Mucosa of gallbladder (tissue), 1 donor: Measurements from ENCODE around the gene CABP5. TPM values are rescaled to one million over a fixed set of nuclear protein-coding genes. Genes with fewer than 3 reads are reported as not detected.

Experiments
- DNase-seq: peaks from one replicate; pipeline ENCODE4 v3.0.0-alpha.2; 2020; ENCODE audit warnings: low spot score
- total RNA-seq: library from RNA; stranded (reverse); gene quantifications from one replicate; pipeline ENCODE4 v1.2.1, GENCODE V29; 2021
- donor health status: DM: no; HTN: no; CAD: no.

The CABP5 gene
- total RNA-seq, 1 donor from 2014 or later = not detected

DNA sequence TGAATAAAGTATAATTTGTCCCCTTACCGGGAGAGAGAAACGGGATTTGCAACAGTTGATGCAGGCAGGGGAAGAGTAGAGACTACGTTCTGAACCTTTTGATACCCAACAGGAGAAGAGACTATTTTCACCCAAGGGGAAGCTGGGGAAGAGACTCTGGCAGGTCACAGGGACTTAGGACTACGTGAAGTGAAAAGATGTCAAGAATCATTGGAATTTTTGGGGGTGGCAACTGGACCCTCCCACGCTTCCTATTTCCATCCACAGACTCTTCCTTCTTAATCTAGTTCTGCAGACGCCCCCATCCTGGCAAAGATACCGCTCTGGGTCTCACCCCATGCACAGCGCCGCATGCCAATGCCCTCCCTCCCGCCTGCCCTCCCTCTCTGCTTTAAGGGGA lies 13.8 kb downstream of the CABP5 start:
- no peak for DNase-seq

DNA sequence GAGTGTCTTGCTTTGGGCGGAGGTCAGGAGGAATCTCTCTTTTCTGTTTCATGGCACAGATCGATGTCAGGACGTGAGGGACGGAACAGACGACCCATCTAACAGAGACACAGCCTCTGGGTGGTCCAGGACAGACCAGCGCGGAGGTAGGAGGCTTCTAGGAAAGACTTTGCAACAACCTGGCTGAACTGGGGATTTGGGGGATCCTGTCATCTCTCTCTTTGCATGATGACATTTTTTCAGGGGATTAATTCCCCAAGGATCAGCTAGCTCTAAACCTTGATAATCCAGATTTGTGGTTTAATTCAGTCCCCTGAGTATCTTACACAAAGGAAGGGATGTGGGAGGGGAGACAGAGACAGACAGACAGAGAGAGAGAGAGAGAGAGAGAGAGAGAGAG lies 14.4 kb downstream of the CABP5 start:
- DNase-seq = no peak

DNA sequence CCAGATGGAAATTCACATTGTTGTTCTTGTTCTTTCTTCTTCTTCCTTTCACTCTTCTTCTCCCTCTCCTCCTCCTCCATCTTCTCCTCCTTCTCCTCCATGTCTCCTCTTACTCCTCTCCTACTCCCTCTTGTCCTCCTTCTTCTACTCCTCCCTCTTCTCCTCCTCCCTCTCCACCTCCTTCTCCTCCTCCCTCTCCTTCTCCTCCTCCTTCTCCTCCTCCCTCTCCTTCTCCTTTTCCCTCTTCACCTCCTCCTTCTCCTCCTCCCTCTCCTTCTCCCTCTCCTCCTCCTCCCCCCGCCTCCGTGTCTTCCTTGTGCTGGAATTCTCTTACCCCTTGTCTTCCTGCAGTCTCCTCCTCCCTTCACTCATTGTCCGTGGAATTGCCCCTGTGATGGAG lies 18.4 kb downstream of the CABP5 start:
- no peak for DNase-seq

DNA sequence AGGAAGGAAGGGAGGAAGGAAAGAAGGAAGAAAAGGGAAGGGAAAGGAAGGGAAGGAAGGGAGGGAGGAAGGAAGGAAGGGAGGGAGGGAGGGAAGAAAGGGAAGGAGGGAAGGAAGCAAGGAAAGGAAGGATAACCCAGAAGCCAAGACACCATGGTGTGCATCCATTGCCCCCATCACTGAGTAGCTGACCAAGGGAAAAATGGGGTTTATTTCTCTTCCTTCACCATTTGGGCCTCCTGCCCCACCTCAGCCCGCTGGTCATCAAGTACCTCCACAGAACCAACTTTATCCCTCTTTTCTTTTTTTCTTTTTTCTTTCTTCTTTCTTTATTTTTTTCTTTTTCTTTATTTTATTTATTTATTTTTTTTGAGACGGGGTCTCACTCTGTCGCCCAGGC lies 20.4 kb downstream of the CABP5 start:
- no peak for DNase-seq

DNA sequence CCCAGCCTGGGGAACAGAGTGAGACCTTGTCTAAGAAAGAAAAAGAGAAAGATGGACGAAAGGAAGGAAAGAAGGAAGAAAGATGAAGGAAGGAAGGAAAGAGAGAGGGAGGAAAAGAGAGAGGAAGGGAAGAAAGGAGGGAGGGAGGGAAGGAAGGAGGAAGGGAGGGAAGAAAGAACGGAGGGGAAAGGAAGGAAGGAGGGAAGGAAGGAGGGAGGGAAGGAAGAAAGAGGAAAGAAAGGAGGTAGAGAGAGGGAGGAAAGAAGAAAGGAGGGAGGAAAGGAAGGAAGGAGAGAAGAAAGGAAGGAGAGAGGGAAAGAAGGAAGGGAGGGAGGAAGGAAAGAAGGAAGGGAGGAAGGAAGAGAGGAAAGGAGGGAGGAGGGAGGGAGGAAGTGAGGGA lies 20.9 kb downstream of the CABP5 start:
- DNase-seq = no peak

DNA sequence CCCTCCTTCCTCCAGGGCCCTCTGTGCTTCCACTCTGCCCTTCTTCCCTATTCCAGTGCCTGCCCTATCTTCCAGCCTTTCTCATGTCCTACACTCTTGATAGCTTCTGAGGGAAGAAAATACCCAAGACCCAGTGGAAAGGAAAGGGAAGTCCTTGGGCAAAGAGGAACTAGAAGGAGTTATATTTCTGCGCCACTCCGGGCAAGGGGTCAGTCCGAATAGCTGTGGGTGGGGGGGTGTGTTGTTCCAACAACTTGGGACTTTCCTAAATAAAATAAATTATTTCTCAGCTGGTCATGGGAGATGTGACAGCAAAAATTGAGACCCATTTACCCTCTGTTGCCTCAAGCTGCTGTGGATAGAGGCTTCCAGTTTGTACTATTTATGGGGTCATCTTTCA lies 23.2 kb downstream of the CABP5 start:
- DNase-seq = no peak

DNA sequence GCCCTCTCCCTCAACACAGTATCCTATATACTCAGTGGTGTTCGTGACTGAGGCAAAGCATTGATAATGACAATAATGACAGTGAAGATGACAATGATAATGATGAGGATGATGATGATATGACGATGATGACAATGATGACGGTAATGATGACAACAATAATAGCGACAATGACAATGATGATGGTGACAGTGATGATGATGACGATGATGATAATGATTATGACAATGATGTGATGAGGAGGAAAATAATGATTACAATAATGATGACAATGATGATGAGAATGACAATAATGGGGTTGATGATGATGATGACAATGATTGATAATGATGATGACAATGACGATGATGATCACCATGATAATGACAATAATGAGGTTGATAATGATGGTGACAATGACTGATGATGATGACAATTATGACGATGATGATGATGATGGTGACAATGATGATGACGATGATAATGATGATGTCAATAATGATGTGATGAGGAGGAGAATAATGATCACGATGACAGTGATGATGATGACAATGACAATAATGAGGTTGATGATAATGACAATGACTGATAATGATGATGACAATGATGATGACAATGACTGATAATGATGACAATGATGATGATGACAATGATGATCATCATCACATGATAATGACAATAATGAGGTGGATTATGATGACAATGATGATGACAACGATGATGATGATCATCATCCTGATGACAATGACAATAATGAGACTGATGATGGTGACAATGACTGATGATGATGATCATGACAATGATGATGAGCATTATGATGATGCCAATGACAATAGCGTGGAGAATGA lies 32.7 kb downstream of the CABP5 start:
- no peak for DNase-seq

DNA sequence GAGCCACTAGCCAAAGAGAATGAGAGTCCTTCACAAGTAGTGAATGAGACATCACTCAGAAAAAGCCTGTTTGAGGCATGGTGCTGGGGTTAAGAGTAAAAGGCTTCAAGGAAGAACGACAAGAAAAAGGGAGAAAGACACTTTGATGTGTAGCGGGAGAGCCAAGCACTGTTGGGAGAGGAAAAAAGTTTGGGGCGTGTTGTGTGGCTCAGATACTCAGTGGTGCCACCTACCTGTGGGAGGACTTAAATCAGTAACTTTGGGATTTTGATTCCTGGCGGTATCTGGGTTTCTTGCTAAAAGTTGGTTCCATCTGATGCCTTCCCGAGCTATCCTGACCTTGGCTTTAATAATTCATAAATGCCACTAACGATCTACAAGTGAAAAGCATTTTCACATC lies 37.1 kb downstream of the CABP5 start:
- no peak for DNase-seq

DNA sequence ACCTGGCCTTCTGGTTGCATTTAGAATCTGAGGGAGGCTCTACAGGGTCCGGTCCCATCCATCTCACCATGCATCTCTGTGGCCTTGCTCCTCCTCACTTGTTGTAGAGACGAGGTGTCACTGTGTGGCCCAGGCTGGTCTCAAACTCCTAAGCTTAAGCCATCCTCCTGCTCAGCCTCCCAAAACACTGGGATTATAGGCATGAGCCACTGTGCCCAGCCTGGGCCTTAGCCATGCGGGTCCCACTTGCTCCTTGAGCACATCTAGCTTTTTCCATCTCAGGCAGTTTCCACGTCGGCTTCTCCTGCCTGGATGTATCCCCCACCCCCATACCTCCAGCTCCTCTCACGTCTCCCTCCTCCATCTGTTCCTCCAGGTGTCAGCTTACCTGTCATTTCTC lies 39.6 kb downstream of the CABP5 start:
- no peak for DNase-seq

DNA sequence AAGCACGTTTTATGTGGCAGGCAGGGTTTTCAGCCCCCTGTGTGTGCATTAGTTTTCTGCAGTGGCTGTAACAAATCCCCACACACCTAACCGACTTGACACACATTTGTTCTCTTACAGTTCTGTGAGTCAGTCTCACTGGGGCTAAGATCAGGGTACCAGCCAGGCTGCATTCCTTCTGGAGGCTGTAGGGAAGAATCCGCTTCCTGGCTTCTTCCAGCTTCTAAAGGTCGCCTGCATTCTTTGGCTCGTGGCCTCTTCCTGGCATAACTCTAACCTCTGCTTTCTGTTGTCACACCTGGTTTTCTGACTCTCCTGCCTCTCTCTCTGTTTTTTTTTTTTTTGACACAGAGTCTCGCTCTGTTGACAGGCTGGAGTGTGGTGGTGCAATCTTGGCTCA lies 43.0 kb downstream of the CABP5 start:
- DNase-seq = no peak

DNA sequence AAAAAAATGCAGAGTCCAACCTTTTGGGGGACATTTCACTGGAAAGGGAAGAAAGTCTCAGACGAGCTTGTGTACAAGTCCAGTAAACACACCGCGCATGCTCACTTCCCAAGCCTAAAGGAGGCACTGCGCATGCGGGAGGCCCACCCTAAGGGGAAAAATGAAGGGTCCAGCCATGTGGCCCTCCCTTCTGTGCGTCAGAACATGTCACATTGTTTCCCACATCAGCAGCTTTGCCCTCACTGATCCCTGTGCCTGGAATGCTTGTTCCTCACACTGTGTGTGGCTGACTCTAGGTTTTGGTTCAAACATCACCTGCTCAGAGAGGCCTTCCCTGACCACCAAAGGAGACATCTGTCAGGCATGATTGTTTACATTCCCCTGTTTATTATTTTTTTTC lies 45.1 kb downstream of the CABP5 start:
- no peak for DNase-seq

DNA sequence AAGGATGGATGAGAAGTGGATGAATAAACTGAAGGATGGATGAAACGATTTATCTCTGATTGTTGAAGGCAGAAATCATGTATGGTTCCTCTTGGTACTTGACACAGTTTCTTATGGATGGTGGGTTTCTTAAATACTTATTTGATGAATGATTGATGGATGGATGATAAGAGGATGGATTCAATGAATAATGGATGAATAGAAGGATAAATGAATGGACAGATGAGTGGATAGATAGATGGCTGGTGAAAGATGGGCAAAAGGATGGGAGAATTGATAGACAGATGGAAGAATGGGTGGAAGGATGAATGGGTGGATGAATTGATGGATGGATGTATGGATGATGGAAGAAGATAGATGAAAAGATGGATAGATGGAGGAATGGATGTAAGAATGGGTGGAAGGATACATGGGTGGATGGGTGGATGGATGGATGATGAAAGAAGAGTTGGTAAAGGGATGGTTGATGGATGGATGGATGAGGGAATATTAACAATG lies 47.6 kb downstream of the CABP5 start:
- no peak for DNase-seq

DNA sequence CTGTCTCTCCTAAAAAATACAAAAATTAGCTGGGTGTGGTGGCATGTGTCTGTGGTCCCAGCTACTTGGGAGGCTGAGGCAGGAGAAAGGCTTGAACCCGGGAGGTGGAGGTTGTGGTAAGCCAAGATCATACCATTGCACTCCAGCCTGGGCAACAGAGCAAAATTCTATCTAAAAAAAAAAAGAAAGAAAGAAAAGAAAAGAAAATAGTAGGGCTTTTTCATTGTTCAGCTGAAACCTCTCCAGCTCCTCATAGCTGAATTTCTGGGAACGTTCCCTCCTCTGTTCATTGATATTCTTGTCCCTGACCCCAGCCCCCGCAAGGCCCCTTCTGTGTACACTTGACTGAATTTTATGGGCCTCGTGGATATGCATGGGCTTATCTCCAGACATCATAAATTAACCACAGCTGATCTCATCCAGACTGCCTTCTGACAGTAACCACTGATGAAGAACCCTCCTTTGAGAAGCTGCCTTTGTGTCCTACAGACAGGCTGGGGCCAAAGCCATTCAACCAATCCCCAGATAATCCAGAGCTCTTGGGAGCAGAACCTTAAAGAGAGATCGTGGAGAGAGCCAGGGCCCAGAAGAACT lies 49.6 kb downstream of the CABP5 start, which contains the start of gene ELSPBP1:
TSS of gene ELSPBP1 (plus strand) at position 424 of the 594 bp plus-strand sequence. CDS start 14,036 bp downstream, outside the sequence.
- no peak for DNase-seq

DNA sequence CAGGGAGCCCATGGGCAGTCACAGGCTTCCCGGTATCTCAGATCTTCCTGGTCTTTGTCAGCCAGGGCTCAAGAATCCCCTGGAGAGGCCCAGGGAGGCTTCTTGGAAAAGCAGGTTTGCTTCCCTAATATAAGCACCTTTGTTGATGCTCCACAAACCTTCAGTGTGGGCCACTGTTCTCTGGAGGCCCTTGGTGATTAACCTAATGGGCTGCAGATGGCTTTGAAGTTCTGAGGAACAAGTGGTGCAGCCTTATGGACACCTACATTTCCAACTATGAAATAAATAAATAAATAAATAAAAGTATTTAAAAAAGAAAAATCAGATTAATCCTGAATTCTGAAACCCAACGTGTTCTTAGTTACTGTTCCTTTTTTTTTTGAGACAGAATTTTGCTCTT lies 51.8 kb downstream of the CABP5 start, which contains the start of gene BSPH1:
TSS of gene BSPH1 (minus strand) at position 101 of the 400 bp plus-strand sequence. CDS start at position 12, 89 bp downstream.
- no peak for DNase-seq

DNA sequence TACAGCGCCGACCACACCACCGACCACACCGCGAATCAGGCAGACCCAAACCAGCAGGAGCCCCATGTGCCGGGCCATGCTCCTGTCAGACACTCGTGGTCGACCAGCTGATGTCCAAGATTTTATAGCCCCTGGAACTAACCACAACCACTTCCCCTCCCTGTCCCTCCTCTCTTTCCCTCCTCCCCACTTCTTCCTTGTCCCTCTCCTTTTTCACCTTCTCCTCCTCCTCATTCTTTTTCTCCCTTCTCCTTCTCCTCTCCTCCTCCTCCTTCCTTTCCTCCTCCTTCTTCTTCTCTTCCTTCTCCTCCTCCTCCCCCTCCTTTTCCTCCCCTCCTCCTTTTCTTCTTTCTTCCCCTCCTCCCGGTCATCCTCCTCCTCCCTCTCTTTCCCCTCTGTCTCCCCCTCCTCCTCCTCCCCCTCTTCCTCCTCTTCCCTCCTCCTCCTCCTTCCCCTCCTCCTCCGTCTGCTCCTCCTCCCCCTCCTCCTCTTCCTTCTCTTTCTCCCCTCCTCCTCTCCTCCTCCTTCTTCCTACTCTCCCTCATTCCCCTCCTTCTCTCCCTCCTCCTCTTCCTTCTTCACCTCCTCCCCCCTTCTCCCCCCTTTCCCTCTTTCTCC lies 52.6 kb downstream of the CABP5 start:
- DNase-seq = no peak

Other genes starting within 250 kb of the CABP5 start
- not detected for gene TPRX1, start 239.5 kb downstream of the CABP5 start, total RNA-seq
- not detected for gene CRX, start 222.1 kb downstream of the CABP5 start, total RNA-seq
- gene TPRX2, start 184.8 kb downstream of the CABP5 start, total RNA-seq = not detected
- gene SULT2A1, start 157.8 kb downstream of the CABP5 start, total RNA-seq = 0.46 TPM
- not detected for gene BSPH1, start 51.9 kb downstream of the CABP5 start, total RNA-seq
- gene ELSPBP1, start 49.4 kb downstream of the CABP5 start, total RNA-seq = not detected
- gene PLA2G4C, start 66.7 kb upstream of the CABP5 start, total RNA-seq = 10.0 TPM
- gene LIG1, start 126.3 kb upstream of the CABP5 start, total RNA-seq = 22.6 TPM
- 10.7 TPM for gene ZSWIM9, start 126.6 kb upstream of the CABP5 start, total RNA-seq
- gene CARD8, start 211.8 kb upstream of the CABP5 start, total RNA-seq = 38.6 TPM
- gene ZNF114, start 226.0 kb upstream of the CABP5 start, total RNA-seq = 0.43 TPM